Cardiac fibroblast (primary cell): ENCODE results near the gene LAMB4.

Experiments
- DNase-seq, 2 donors: peaks; one replicate each; pipeline versions ENCODE4 v3.0.0 to v3.0.0-alpha.2; 2010; ENCODE audit warnings: low read depth in 2 of 2
- H3K4me3 ChIP-seq, 2 donors: replicated peaks in 1 of 2; 1 replicate in 1 of 2; 2 replicates in 1 of 2; pipeline ENCODE4 v1.5.1; 2011; ENCODE audit warnings: low read depth in 2 of 2, low read length in 2 of 2, mild to moderate bottlenecking in 2 of 2, moderate library complexity in 1 of 2
- CTCF ChIP-seq: IDR thresholded peaks from one replicate; pipeline ENCODE4 v1.5.1; 2011; ENCODE audit warnings: low read depth, mild to moderate bottlenecking, low read length, inconsistent platforms

The LAMB4 gene

GRCh38 chr7:108089381-108089780, 40.8 kb downstream of the LAMB4 start:
- no peak for DNase-seq
- no peak for TF ChIP-seq CTCF
- no peak overlapping the region for H3K4me3 ChIP-seq

GRCh38 chr7:108088729-108089128, 41.4 kb downstream of the LAMB4 start:
- no peak for DNase-seq
- no peak overlapping the region for H3K4me3 ChIP-seq
- no peak for TF ChIP-seq CTCF

GRCh38 chr7:108087778-108088177, 42.4 kb downstream of the LAMB4 start:
- H3K4me3 ChIP-seq: no peak overlapping the region
- no peak for TF ChIP-seq CTCF
- DNase-seq: no peak

- no peak for TF ChIP-seq CTCF
- no peak overlapping the region for H3K4me3 ChIP-seq
- no peak for DNase-seq
Observed at GRCh38 chr7:108086962-108087361, 43.2 kb downstream of the LAMB4 start.

GRCh38 chr7:108086546-108086945, 43.6 kb downstream of the LAMB4 start:
- no peak for TF ChIP-seq CTCF
- DNase-seq: no peak
- H3K4me3 ChIP-seq: no peak overlapping the region

- no peak overlapping the region for H3K4me3 ChIP-seq
- TF ChIP-seq CTCF: no peak
- DNase-seq: peak; percentile 27 to 55
Observed at GRCh38 chr7:108083980-108084379, 46.2 kb downstream of the LAMB4 start.
